ENCODE measurements around the gene MYO18B. TPM values are rescaled to one million over a fixed set of nuclear protein-coding genes. Genes with fewer than 3 reads are reported as not detected.
"Not testable (repeated sequence)": the region's sequence is repeated elsewhere in the genome, so short reads cannot be mapped to it uniquely, and the experiment has no call there.

Gene MYO18B
- total RNA-seq, 1 experiment from 2014 or later: 0.07 TPM

DNA sequence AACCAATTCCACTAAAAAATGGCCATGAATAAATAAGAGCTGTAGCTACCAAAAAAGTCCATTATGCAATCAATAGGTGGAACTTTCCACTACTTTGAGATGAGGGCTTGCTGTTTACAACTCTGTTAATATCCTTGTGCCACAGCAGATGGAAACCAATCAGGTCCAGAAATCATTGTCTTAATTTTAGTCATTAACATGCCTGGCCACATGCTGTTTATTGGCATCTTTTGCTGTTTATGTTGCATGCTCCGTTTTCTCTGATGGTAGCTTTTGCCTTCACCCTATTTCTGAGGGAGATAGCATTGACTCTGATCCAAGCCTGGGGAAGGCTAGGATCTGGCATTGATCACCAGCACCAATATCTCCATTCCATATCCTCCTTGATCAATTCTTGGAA, 234.4 kb downstream of the MYO18B start:
- Mint-ChIP-seq H3K9me3 (ENCODE audit: unreplicated experiment) (no peaks in the 10 kb centered on the region), H3K27ac (ENCODE audit: unreplicated experiment) (no peak overlapping the region), H3K4me3 (ENCODE audit: unreplicated experiment) (no peak overlapping the region), H3K36me3 (ENCODE audit: insufficient read depth, unreplicated experiment) (no peaks in the 10 kb centered on the region), H3K4me1 (ENCODE audit: low read depth, unreplicated experiment) (no peaks in the 10 kb centered on the region), H3K27me3 (ENCODE audit: insufficient read depth, unreplicated experiment) (peaks cover 25% of the 10 kb centered on the region)
- Histone ChIP-seq H3K36me3 (ENCODE audit: control insufficient read depth, insufficient read depth, low read length) (no peaks in the 10 kb centered on the region), H3K9me3 (no peaks in the 10 kb centered on the region), H3K27me3 (replicated peaks; ENCODE audit: control insufficient read depth, insufficient read depth, low read length) (no peaks in the 10 kb centered on the region; the same call in 1 of the 2 replicates), H3K4me1 (no peaks in the 10 kb centered on the region), H3K4me3 (ENCODE audit: low read depth, low read length) (no peak overlapping the region)
- ChIA-PET POLR2A (no interaction called here), CTCF (no interaction called here)
- TF ChIP-seq, protein P1, sequence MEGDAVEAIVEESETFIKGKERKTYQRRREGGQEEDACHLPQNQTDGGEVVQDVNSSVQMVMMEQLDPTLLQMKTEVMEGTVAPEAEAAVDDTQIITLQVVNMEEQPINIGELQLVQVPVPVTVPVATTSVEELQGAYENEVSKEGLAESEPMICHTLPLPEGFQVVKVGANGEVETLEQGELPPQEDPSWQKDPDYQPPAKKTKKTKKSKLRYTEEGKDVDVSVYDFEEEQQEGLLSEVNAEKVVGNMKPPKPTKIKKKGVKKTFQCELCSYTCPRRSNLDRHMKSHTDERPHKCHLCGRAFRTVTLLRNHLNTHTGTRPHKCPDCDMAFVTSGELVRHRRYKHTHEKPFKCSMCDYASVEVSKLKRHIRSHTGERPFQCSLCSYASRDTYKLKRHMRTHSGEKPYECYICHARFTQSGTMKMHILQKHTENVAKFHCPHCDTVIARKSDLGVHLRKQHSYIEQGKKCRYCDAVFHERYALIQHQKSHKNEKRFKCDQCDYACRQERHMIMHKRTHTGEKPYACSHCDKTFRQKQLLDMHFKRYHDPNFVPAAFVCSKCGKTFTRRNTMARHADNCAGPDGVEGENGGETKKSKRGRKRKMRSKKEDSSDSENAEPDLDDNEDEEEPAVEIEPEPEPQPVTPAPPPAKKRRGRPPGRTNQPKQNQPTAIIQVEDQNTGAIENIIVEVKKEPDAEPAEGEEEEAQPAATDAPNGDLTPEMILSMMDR (IDR thresholded peaks at IDR 0.05; ENCODE audit: insufficient read depth in 1 of 2, low read depth in 1 of 2, low read length in 1 of 2, severe bottlenecking in 1 of 2, unreplicated experiment in 1 of 2): no peak
- intact Hi-C loops (cut with micrococcal nuclease; ENCODE audit: unreplicated experiment): no loop called here
- BruUV-seq (replicated peaks): no TSS peak
- DNase-seq: no peak

GRCh38 chr22:25979968-25980367, 238.0 kb downstream of the MYO18B start:
- Histone ChIP-seq H3K27me3 (replicated peaks; ENCODE audit: control insufficient read depth, insufficient read depth, low read length) (no peaks in the 10 kb centered on the region; the same call in 1 of the 2 replicates), H3K9me3 (no peaks in the 10 kb centered on the region), H3K4me3 (ENCODE audit: low read depth, low read length) (no peak overlapping the region), H3K36me3 (ENCODE audit: control insufficient read depth, insufficient read depth, low read length) (no peaks in the 10 kb centered on the region), H3K4me1 (no peaks in the 10 kb centered on the region)
- no peak for DNase-seq
- Mint-ChIP-seq H3K4me3 (ENCODE audit: unreplicated experiment) (no peak overlapping the region), H3K4me1 (ENCODE audit: low read depth, unreplicated experiment) (no peaks in the 10 kb centered on the region), H3K27me3 (ENCODE audit: insufficient read depth, unreplicated experiment) (peaks cover 18% of the 10 kb centered on the region), H3K36me3 (ENCODE audit: insufficient read depth, unreplicated experiment) (no peaks in the 10 kb centered on the region), H3K27ac (ENCODE audit: unreplicated experiment) (no peak overlapping the region), H3K9me3 (ENCODE audit: unreplicated experiment) (no peaks in the 10 kb centered on the region)
- ChIA-PET POLR2A (no interaction called here), CTCF (no interaction called here)
- BruUV-seq (replicated peaks): no TSS peak
- intact Hi-C loops (cut with micrococcal nuclease; ENCODE audit: unreplicated experiment): no loop called here
- TF ChIP-seq, protein P1 (IDR thresholded peaks at IDR 0.05; ENCODE audit: insufficient read depth in 1 of 2, low read depth in 1 of 2, low read length in 1 of 2, severe bottlenecking in 1 of 2, unreplicated experiment in 1 of 2): no peak

- peaks cover 16% of the 10 kb centered on the region for H3K27me3 Mint-ChIP-seq (ENCODE audit: insufficient read depth, unreplicated experiment)
- POLR2A ChIA-PET: not testable (repeated sequence)
Measured at GRCh38 chr22:25984911-25985310, 242.9 kb downstream of the MYO18B start.

GRCh38 chr22:25987948-25988347, 246.0 kb downstream of the MYO18B start:
- ChIA-PET POLR2A (no interaction called here), CTCF (no interaction called here)
- DNase-seq: no peak
- intact Hi-C loops (cut with micrococcal nuclease; ENCODE audit: unreplicated experiment): no loop called here
- no peaks in the 10 kb centered on the region for H3K9me3 Mint-ChIP-seq (ENCODE audit: unreplicated experiment)
- no peaks in the 10 kb centered on the region for H3K36me3 ChIP-seq (ENCODE audit: control insufficient read depth, insufficient read depth, low read length)
- BruUV-seq (replicated peaks): no TSS peak
- H3K27me3 Mint-ChIP-seq (ENCODE audit: insufficient read depth, unreplicated experiment): peaks cover 11% of the 10 kb centered on the region
- no peak overlapping the region for H3K4me3 Mint-ChIP-seq (ENCODE audit: unreplicated experiment)
- no peaks in the 10 kb centered on the region for H3K27me3 ChIP-seq (replicated peaks; ENCODE audit: control insufficient read depth, insufficient read depth, low read length)
- no peaks in the 10 kb centered on the region for H3K4me1 Mint-ChIP-seq (ENCODE audit: low read depth, unreplicated experiment)
- no peak overlapping the region for H3K4me3 ChIP-seq (ENCODE audit: low read depth, low read length)
- no peaks in the 10 kb centered on the region for H3K4me1 ChIP-seq
- no peaks in the 10 kb centered on the region for H3K36me3 Mint-ChIP-seq (ENCODE audit: insufficient read depth, unreplicated experiment)
- TF ChIP-seq, protein P1 (IDR thresholded peaks at IDR 0.05; ENCODE audit: insufficient read depth in 1 of 2, low read depth in 1 of 2, low read length in 1 of 2, severe bottlenecking in 1 of 2, unreplicated experiment in 1 of 2): no peak
- no peak overlapping the region for H3K27ac Mint-ChIP-seq (ENCODE audit: unreplicated experiment)
- H3K9me3 ChIP-seq: no peaks in the 10 kb centered on the region

More at GRCh38 chr22:25984911-25985310, 242.9 kb downstream of the MYO18B start:
- CTCF ChIA-PET; BruUV-seq (replicated peaks); DNase-seq; H3K27me3 ChIP-seq (replicated peaks; ENCODE audit: control insufficient read depth, insufficient read depth, low read length); H3K4me1 ChIP-seq; H3K4me3 ChIP-seq (ENCODE audit: low read depth, low read length); H3K9me3 Mint-ChIP-seq (ENCODE audit: unreplicated experiment); H3K4me1 Mint-ChIP-seq (ENCODE audit: low read depth, unreplicated experiment); H3K27ac Mint-ChIP-seq (ENCODE audit: unreplicated experiment); H3K36me3 ChIP-seq (ENCODE audit: control insufficient read depth, insufficient read depth, low read length); H3K36me3 Mint-ChIP-seq (ENCODE audit: insufficient read depth, unreplicated experiment); H3K4me3 Mint-ChIP-seq (ENCODE audit: unreplicated experiment); intact Hi-C loops (cut with micrococcal nuclease; ENCODE audit: unreplicated experiment); H3K9me3 ChIP-seq: not testable (repeated sequence)
